ENCODE measurements around the gene HIBCH. TPM values are rescaled to one million over a fixed set of nuclear protein-coding genes. Genes with fewer than 3 reads are reported as not detected.

The HIBCH gene
- total RNA-seq, 1 experiment from 2014 or later = 26.5 TPM

DNA sequence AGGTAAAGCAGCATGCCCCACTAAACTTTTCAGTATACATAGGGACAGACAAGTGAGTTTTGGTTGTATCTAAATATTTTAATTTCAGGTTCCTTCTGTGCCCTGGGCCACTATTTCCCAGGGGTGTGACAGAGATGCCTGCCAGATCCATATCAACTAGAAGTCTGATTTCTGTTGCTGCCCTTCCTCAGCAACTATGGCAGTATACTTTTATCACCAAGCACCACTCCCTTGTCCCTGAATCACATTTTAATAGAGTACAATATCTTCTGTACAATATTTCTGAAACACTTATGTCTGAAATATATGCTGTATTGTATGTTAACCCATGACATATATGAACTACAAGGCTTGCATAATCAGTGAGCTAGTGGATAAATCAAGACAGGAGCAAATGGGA is 117.6 kb downstream of the HIBCH start (continued):
- TF ChIP-seq, protein P1, sequence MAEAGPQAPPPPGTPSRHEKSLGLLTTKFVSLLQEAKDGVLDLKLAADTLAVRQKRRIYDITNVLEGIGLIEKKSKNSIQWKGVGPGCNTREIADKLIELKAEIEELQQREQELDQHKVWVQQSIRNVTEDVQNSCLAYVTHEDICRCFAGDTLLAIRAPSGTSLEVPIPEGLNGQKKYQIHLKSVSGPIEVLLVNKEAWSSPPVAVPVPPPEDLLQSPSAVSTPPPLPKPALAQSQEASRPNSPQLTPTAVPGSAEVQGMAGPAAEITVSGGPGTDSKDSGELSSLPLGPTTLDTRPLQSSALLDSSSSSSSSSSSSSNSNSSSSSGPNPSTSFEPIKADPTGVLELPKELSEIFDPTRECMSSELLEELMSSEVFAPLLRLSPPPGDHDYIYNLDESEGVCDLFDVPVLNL (CRISPR knock-in tag; IDR thresholded peaks at IDR 0.05; ENCODE audit: borderline replicate concordance, low read depth) = no peak
- no peak for TF ChIP-seq NFE2L1 (CRISPR knock-in tag; IDR thresholded peaks at IDR 0.05)

DNA sequence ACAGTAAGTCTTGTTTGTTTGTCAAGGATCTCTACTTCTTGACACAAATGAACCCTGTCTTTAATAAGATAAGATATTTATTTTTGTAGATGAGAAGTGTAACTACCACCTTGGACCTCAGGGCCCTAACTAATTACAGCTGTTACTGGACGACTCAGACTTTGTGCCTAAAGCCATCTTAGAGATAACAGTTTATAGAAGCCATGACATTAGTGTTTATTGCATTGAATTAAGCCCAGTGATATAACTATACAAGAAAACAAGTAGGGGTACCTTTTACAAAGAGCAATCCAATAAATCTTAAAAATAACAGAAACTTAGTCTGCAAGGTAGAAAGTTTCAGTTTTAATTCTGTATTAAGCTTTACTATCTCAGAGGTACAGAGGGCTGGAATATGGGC is 119.0 kb downstream of the HIBCH start:
- peaks cover 7% of the 10 kb centered on the region for H3K4me1 Mint-ChIP-seq
- TF ChIP-seq ZNF219 (CRISPR knock-in tag; IDR thresholded peaks at IDR 0.05; ENCODE audit: borderline replicate concordance) (no peak), TP53 (CRISPR knock-in tag; IDR thresholded peaks at IDR 0.05) (no peak), ZNF232 (CRISPR knock-in tag; IDR thresholded peaks at IDR 0.05) (no peak), KAT7 (CRISPR knock-in tag; IDR thresholded peaks at IDR 0.05; ENCODE audit: borderline replicate concordance) (no peak), TEAD4 (CRISPR knock-in tag; IDR thresholded peaks at IDR 0.05) (no peak), ZNF138 (CRISPR knock-in tag; conservative IDR thresholded peaks at IDR 0.05) (no peak), RELA (CRISPR knock-in tag; IDR thresholded peaks at IDR 0.05; ENCODE audit: borderline replicate concordance) (no peak), HMGA2 (CRISPR knock-in tag; IDR thresholded peaks at IDR 0.05) (no peak), ZNF396 (CRISPR knock-in tag; IDR thresholded peaks at IDR 0.05; ENCODE audit: borderline replicate concordance) (no peak), CBFB (CRISPR knock-in tag; IDR thresholded peaks at IDR 0.05; ENCODE audit: low read depth) (no peak), NR3C1 (CRISPR knock-in tag; conservative IDR thresholded peaks at IDR 0.05; ENCODE audit: low read depth) (no peak)
- TF ChIP-seq, protein P2, sequence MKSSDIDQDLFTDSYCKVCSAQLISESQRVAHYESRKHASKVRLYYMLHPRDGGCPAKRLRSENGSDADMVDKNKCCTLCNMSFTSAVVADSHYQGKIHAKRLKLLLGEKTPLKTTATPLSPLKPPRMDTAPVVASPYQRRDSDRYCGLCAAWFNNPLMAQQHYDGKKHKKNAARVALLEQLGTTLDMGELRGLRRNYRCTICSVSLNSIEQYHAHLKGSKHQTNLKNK (CRISPR knock-in tag; IDR thresholded peaks at IDR 0.05) = no peak
- TF ChIP-seq, protein P3, sequence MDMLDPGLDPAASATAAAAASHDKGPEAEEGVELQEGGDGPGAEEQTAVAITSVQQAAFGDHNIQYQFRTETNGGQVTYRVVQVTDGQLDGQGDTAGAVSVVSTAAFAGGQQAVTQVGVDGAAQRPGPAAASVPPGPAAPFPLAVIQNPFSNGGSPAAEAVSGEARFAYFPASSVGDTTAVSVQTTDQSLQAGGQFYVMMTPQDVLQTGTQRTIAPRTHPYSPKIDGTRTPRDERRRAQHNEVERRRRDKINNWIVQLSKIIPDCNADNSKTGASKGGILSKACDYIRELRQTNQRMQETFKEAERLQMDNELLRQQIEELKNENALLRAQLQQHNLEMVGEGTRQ (CRISPR knock-in tag; IDR thresholded peaks at IDR 0.05) = no peak
- TF ChIP-seq, protein P1 (CRISPR knock-in tag; IDR thresholded peaks at IDR 0.05; ENCODE audit: borderline replicate concordance, low read depth) = no peak
- TF ChIP-seq, protein P4, sequence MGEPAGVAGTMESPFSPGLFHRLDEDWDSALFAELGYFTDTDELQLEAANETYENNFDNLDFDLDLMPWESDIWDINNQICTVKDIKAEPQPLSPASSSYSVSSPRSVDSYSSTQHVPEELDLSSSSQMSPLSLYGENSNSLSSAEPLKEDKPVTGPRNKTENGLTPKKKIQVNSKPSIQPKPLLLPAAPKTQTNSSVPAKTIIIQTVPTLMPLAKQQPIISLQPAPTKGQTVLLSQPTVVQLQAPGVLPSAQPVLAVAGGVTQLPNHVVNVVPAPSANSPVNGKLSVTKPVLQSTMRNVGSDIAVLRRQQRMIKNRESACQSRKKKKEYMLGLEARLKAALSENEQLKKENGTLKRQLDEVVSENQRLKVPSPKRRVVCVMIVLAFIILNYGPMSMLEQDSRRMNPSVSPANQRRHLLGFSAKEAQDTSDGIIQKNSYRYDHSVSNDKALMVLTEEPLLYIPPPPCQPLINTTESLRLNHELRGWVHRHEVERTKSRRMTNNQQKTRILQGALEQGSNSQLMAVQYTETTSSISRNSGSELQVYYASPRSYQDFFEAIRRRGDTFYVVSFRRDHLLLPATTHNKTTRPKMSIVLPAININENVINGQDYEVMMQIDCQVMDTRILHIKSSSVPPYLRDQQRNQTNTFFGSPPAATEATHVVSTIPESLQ (CRISPR knock-in tag; IDR thresholded peaks at IDR 0.05) = no peak
- H3K9me3 Mint-ChIP-seq = no peaks in the 10 kb centered on the region
- H3K27me3 Mint-ChIP-seq (ENCODE audit: low read depth) = no peaks in the 10 kb centered on the region
- H3K4me3 Mint-ChIP-seq = no peak overlapping the region
- DNase-seq (ENCODE audit: low spot score) = no peak
- H3K36me3 Mint-ChIP-seq = peaks cover 2% of the 10 kb centered on the region; the same call in 1 of the 2 replicates
- no peak overlapping the region for H3K27ac Mint-ChIP-seq
- CTCF ChIA-PET = no interaction called here
- POLR2A ChIA-PET = no interaction called here
- no peak for ATAC-seq

DNA sequence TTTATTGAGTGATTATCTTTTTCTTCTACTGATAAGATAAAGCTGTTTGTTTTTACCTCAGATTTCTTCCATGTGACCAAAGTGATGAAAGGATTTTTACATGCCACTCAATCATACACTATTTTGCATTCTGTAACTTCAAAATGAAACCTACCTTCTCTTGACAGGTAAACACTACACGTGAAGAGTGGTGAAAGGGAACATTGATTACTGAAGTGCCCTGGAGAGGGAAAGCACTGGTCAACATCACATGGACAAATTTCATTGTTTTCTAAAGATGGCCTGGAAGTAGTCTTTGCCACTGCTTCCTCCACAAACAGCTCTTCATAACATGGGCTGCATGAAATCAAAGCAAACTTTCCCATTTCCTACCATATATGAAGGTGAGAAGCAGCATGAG is 120.1 kb downstream of the HIBCH start:
- TF ChIP-seq, protein P5, sequence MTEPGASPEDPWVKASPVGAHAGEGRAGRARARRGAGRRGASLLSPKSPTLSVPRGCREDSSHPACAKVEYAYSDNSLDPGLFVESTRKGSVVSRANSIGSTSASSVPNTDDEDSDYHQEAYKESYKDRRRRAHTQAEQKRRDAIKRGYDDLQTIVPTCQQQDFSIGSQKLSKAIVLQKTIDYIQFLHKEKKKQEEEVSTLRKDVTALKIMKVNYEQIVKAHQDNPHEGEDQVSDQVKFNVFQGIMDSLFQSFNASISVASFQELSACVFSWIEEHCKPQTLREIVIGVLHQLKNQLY (CRISPR knock-in tag; IDR thresholded peaks at IDR 0.05) = no peak
- TF ChIP-seq GABPB1 (CRISPR knock-in tag; IDR thresholded peaks at IDR 0.05) (no peak), ZNF263 (CRISPR knock-in tag; IDR thresholded peaks at IDR 0.05; ENCODE audit: low read depth) (no peak), JAZF1 (CRISPR knock-in tag; IDR thresholded peaks at IDR 0.05) (no peak)
- TF ChIP-seq, protein P6, sequence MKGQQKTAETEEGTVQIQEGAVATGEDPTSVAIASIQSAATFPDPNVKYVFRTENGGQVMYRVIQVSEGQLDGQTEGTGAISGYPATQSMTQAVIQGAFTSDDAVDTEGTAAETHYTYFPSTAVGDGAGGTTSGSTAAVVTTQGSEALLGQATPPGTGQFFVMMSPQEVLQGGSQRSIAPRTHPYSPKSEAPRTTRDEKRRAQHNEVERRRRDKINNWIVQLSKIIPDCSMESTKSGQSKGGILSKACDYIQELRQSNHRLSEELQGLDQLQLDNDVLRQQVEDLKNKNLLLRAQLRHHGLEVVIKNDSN (CRISPR knock-in tag; IDR thresholded peaks at IDR 0.05) = no peak
- TF ChIP-seq, protein P7, sequence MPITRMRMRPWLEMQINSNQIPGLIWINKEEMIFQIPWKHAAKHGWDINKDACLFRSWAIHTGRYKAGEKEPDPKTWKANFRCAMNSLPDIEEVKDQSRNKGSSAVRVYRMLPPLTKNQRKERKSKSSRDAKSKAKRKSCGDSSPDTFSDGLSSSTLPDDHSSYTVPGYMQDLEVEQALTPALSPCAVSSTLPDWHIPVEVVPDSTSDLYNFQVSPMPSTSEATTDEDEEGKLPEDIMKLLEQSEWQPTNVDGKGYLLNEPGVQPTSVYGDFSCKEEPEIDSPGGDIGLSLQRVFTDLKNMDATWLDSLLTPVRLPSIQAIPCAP (CRISPR knock-in tag; IDR thresholded peaks at IDR 0.05) = no peak
- TF ChIP-seq, protein P1 (CRISPR knock-in tag; IDR thresholded peaks at IDR 0.05; ENCODE audit: borderline replicate concordance, low read depth) = no peak

More for the DNA sequence above, 120.1 kb downstream of the HIBCH start:
- POLR2A ChIA-PET = no interaction called here
- Mint-ChIP-seq H3K27me3 (ENCODE audit: low read depth) (no peaks in the 10 kb centered on the region), H3K27ac (no peak overlapping the region), H3K4me1 (peaks cover 7% of the 10 kb centered on the region), H3K9me3 (no peaks in the 10 kb centered on the region), H3K4me3 (no peak overlapping the region), H3K36me3 (peaks cover 2% of the 10 kb centered on the region; the same call in 1 of the 2 replicates)
- ATAC-seq (no peak), DNase-seq (ENCODE audit: low spot score) (no peak)
- CTCF ChIA-PET = no interaction called here
